BLaER1 treated with 17β-estradiol and CSF1 and Interleukin-3, amounts not matched to agents 10 nM and 100 nM (cell line): ENCODE data around the gene C4orf36.
A peak's percentile ranks its signal among the peaks of the same experiment; 100 is the strongest.

Experiments used
- H3K27ac ChIP-seq, 11 experiments: shearing (Covaris generic); formaldehyde crosslinking; 2 replicates each; pipeline ENCODE4 v1.8.1; 2022
- H3K27me3 ChIP-seq, 11 experiments: shearing (Covaris generic); formaldehyde crosslinking; 2 replicates each; pipeline ENCODE4 v1.8.1; 2022
- H3K36me3 ChIP-seq, 11 experiments: shearing (Covaris generic); formaldehyde crosslinking; 2 replicates each; pipeline ENCODE4 v1.8.1; 2022
- H3K4me1 ChIP-seq, 10 experiments: shearing (Covaris generic); formaldehyde crosslinking; 2 replicates each; pipeline ENCODE4 v1.8.1; 2022
- H3K4me2 ChIP-seq, 11 experiments: shearing (Covaris generic); formaldehyde crosslinking; 2 replicates each; pipeline ENCODE4 v1.8.1; 2022
- H3K4me3 ChIP-seq, 10 experiments: shearing (Covaris generic); formaldehyde crosslinking; 2 replicates each; pipeline ENCODE4 v1.8.1; 2022
- H3K9ac ChIP-seq, 11 experiments: shearing (Covaris generic); formaldehyde crosslinking; 2 replicates each; pipeline ENCODE4 v1.8.1; 2022
- H3K9me3 ChIP-seq, 11 experiments: shearing (Covaris generic); formaldehyde crosslinking; replicated peaks in 1 of 11; 2 replicates each; pipeline ENCODE4 v1.8.1; 2022
- H4K20me1 ChIP-seq, 11 experiments: shearing (Covaris generic); formaldehyde crosslinking; 2 replicates each; pipeline ENCODE4 v1.8.1; 2022
- Cebpa-rat ChIP-seq, 11 experiments: shearing (Covaris generic); IDR thresholded peaks; 2 replicates each; pipeline ENCODE4 v1.8.1; 2022

Gene C4orf36

GRCh38 chr4:86908251-86908657, 16.0 kb upstream of the C4orf36 start:
- Histone ChIP-seq H3K36me3 (peaks cover 0 to 21% (median 8%) of the 10 kb centered on the region in 11 experiments; a peak in 11 of 22 replicates), H3K4me3 (peak overlapping the region in 6 of 10 experiments; percentile 6 to 42 (median 33); a peak in 8 of 20 replicates), H3K4me1 (peaks cover 28 to 71% (median 50%) of the 10 kb centered on the region in 10 experiments), H3K9me3 (peaks cover 0 to 16% (median 7%) of the 10 kb centered on the region in 11 experiments; a peak in 11 of 22 replicates), H3K27ac (peak overlapping the region; percentile 60 to 99 (median 93)), H4K20me1 (no peaks in the 10 kb centered on the region), H3K4me2 (peak overlapping the region; percentile 34 to 96 (median 87)), H3K27me3 (no peaks in the 10 kb centered on the region), H3K9ac (peak overlapping the region; percentile 48 to 84 (median 79); a peak in 20 of 22 replicates)
- TF ChIP-seq Cebpa-rat (IDR thresholded peaks at IDR 0.05) = peak in 6 of 11 experiments; percentile 18 to 93 (median 52); a peak in 8 of 22 replicates

- H3K4me2 ChIP-seq = no peak overlapping the region
- no peak overlapping the region for H3K9ac ChIP-seq
- H3K27me3 ChIP-seq = no peaks in the 10 kb centered on the region
- peaks cover 0 to 24% (median 9%) of the 10 kb centered on the region in 11 experiments; a peak in 10 of 22 replicates for H3K36me3 ChIP-seq
- no peaks in the 10 kb centered on the region for H4K20me1 ChIP-seq
- peaks cover 0 to 16% (median 7%) of the 10 kb centered on the region in 11 experiments; a peak in 11 of 22 replicates for H3K9me3 ChIP-seq
- H3K27ac ChIP-seq = no peak overlapping the region
- no peak overlapping the region for H3K4me3 ChIP-seq
- peaks cover 0 to 25% (median 12%) of the 10 kb centered on the region in 10 experiments; a peak in 12 of 20 replicates for H3K4me1 ChIP-seq
- TF ChIP-seq Cebpa-rat (IDR thresholded peaks at IDR 0.05) = no peak
These were observed 9.6 kb upstream of the C4orf36 start for GRCh38 chr4:86901864-86902263.

GRCh38 chr4:86898562-86898961, 6.3 kb upstream of the C4orf36 start:
- no peak overlapping the region for H3K27ac ChIP-seq
- no peak for TF ChIP-seq Cebpa-rat (IDR thresholded peaks at IDR 0.05)
- peaks cover 0 to 21% (median 3%) of the 10 kb centered on the region in 10 experiments; a peak in 8 of 20 replicates for H3K4me1 ChIP-seq

GRCh38 chr4:86896596-86896995, 4.4 kb upstream of the C4orf36 start:
- no peak overlapping the region for H3K4me2 ChIP-seq
- no peak overlapping the region for H3K9ac ChIP-seq
- no peak for TF ChIP-seq Cebpa-rat (IDR thresholded peaks at IDR 0.05)

More at GRCh38 chr4:86898562-86898961, 6.3 kb upstream of the C4orf36 start:
- Histone ChIP-seq H4K20me1 (no peaks in the 10 kb centered on the region), H3K9me3 (0 out of 22 replicates have a peak, but pooled peaks cover 0 to 1% (median 0%) of the 10 kb centered on the region in 11 experiments), H3K36me3 (peaks cover 0 to 10% (median 6%) of the 10 kb centered on the region in 11 experiments; a peak in 4 of 22 replicates), H3K27me3 (no peaks in the 10 kb centered on the region), H3K4me3 (no peak overlapping the region), H3K4me2 (no peak overlapping the region), H3K9ac (no peak overlapping the region)

GRCh38 chr4:86895692-86896488, 3.7 kb upstream of the C4orf36 start:
- TF ChIP-seq Cebpa-rat (IDR thresholded peaks at IDR 0.05) = no peak
- H3K9ac ChIP-seq = no peak overlapping the region

More at GRCh38 chr4:86896596-86896995, 4.4 kb upstream of the C4orf36 start:
- H3K27me3 ChIP-seq = peaks cover 0 to 14% (median 0%) of the 10 kb centered on the region in 11 experiments; a peak in 7 of 22 replicates
- H3K4me1 ChIP-seq = peaks cover under 1 to 24% (median 10%) of the 10 kb centered on the region in 10 experiments; a peak in 10 of 20 replicates
- H4K20me1 ChIP-seq = no peaks in the 10 kb centered on the region
- H3K27ac ChIP-seq = no peak overlapping the region
- no peaks in the 10 kb centered on the region for H3K36me3 ChIP-seq
- H3K4me3 ChIP-seq = no peak overlapping the region
- no peaks in the 10 kb centered on the region for H3K9me3 ChIP-seq

GRCh38 chr4:86894455-86894854, 2.2 kb upstream of the C4orf36 start:
- Histone ChIP-seq H4K20me1 (no peaks in the 10 kb centered on the region), H3K27me3 (peaks cover 0 to 14% (median 0%) of the 10 kb centered on the region in 11 experiments; a peak in 7 of 22 replicates), H3K27ac (no peak overlapping the region), H3K4me1 (peaks cover 3 to 17% (median 6%) of the 10 kb centered on the region in 10 experiments; a peak in 9 of 20 replicates), H3K4me2 (peak overlapping the region in 3 of 11 experiments; percentile 10 to 29 (median 20); a peak in 4 of 22 replicates), H3K9me3 (no peaks in the 10 kb centered on the region), H3K9ac (no peak overlapping the region), H3K4me3 (no peak overlapping the region), H3K36me3 (no peaks in the 10 kb centered on the region)
- TF ChIP-seq Cebpa-rat (IDR thresholded peaks at IDR 0.05) = no peak

More at GRCh38 chr4:86895692-86896488, 3.7 kb upstream of the C4orf36 start:
- H3K27ac ChIP-seq = no peak overlapping the region
- no peaks in the 10 kb centered on the region for H3K9me3 ChIP-seq
- no peaks in the 10 kb centered on the region for H3K36me3 ChIP-seq
- H3K27me3 ChIP-seq = peaks cover 0 to 14% (median 0%) of the 10 kb centered on the region in 11 experiments; a peak in 7 of 22 replicates
- peaks cover 3 to 23% (median 10%) of the 10 kb centered on the region in 10 experiments; a peak in 10 of 20 replicates for H3K4me1 ChIP-seq
- no peaks in the 10 kb centered on the region for H4K20me1 ChIP-seq
- H3K4me3 ChIP-seq = no peak overlapping the region
- no peak overlapping the region for H3K4me2 ChIP-seq

GRCh38 chr4:86893136-86893535, 914 bp upstream of the C4orf36 start:
- Histone ChIP-seq H4K20me1 (no peaks in the 10 kb centered on the region), H3K4me3 (no peak overlapping the region)

GRCh38 chr4:86892636-86892960, 376 bp upstream of the C4orf36 start:
- Histone ChIP-seq H3K4me3 (peak overlapping the region; percentile 69 to 83 (median 76)), H3K4me1 (peaks cover 3 to 17% (median 6%) of the 10 kb centered on the region in 10 experiments; a peak in 9 of 20 replicates), H4K20me1 (no peaks in the 10 kb centered on the region), H3K27ac (peak overlapping the region; percentile 15 to 81 (median 72); a peak in 20 of 22 replicates), H3K27me3 (peaks cover 0 to 14% (median 0%) of the 10 kb centered on the region in 11 experiments; a peak in 7 of 22 replicates), H3K4me2 (peak overlapping the region; percentile 82 to 99 (median 96)), H3K9ac (peak overlapping the region; percentile 74 to 85 (median 81)), H3K36me3 (peaks cover 0 to 4% (median 0%) of the 10 kb centered on the region in 11 experiments; a peak in 2 of 22 replicates), H3K9me3 (no peaks in the 10 kb centered on the region)
- TF ChIP-seq Cebpa-rat (IDR thresholded peaks at IDR 0.05) = no peak

More at GRCh38 chr4:86893136-86893535, 914 bp upstream of the C4orf36 start:
- TF ChIP-seq Cebpa-rat (IDR thresholded peaks at IDR 0.05) = no peak
- H3K27me3 ChIP-seq = peaks cover 0 to 14% (median 0%) of the 10 kb centered on the region in 11 experiments; a peak in 7 of 22 replicates
- H3K4me2 ChIP-seq = peak overlapping the region in 7 of 11 experiments; percentile 82 to 99 (median 96); a peak in 9 of 22 replicates
- peaks cover 3 to 17% (median 6%) of the 10 kb centered on the region in 10 experiments; a peak in 9 of 20 replicates for H3K4me1 ChIP-seq
- H3K27ac ChIP-seq = no peak overlapping the region
- no peaks in the 10 kb centered on the region for H3K36me3 ChIP-seq
- H3K9ac ChIP-seq = no peak overlapping the region; a peak in 1 of 22 replicates
- H3K9me3 ChIP-seq = no peaks in the 10 kb centered on the region

- Histone ChIP-seq H3K4me2 (no peak overlapping the region), H3K9me3 (no peaks in the 10 kb centered on the region), H3K4me1 (peaks cover 3 to 17% (median 6%) of the 10 kb centered on the region in 10 experiments; a peak in 9 of 20 replicates), H4K20me1 (no peaks in the 10 kb centered on the region), H3K36me3 (peaks cover 0 to 8% (median 0%) of the 10 kb centered on the region in 11 experiments; a peak in 2 of 22 replicates), H3K9ac (no peak overlapping the region), H3K27me3 (peaks cover 0 to 14% (median 0%) of the 10 kb centered on the region in 11 experiments; a peak in 7 of 22 replicates), H3K27ac (no peak overlapping the region), H3K4me3 (no peak overlapping the region)
- no peak for TF ChIP-seq Cebpa-rat (IDR thresholded peaks at IDR 0.05)
These were observed 1.4 kb downstream of the C4orf36 start for GRCh38 chr4:86890790-86891189.
